HepG2 (cell line): ENCODE results near the gene ANKRD66. TPM values are rescaled to one million over a fixed set of nuclear protein-coding genes. Genes with fewer than 3 reads are reported as not detected.

Source experiments
- ATAC-seq: fragments of 200-7000 bp; cut with Tn5 transposase; 3 replicates; pipeline ENCODE4 v1.9.1; 2020; ENCODE audit warnings: mild to moderate bottlenecking, moderate library complexity
- BruUV-seq: library from RNA; stranded (reverse); fragments of 400-500 nt; replicated peaks from 2 replicates; lab custom pipeline; 2021; lab: Mats Ljungman, UMichigan
- CTCF ChIA-PET: fragments of 300-600 bp; formaldehyde crosslinking; extraction: SDS; loops from one replicate; lab custom pipeline; 2021; ENCODE audit warnings: low total read pairs, inconsistent platforms, low intra/inter-chr PET ratio; lab: Yijun Ruan, JAX
- POLR2A ChIA-PET: fragments of 350-600 bp; sonication (Branson Sonifier 250); formaldehyde crosslinking; loops from one replicate; lab custom pipeline; 2020; ENCODE audit warnings: antibody characterized with exemption, inconsistent platforms; lab: Yijun Ruan, JAX
- DNase-seq: peaks from one replicate; pipeline ENCODE4 v3.0.0-alpha.2; 2015; ENCODE audit warnings: low spot score
- FAIRE-seq: peaks from 3 replicates; lab custom pipeline; 2011; peaks lifted over from hg19 to GRCh38; lab: Jason Lieb, UNC
- H2AFZ ChIP-seq: one replicate; pipeline ENCODE4 v1.6.1; 2011; ENCODE audit warnings: low read length, inconsistent platforms
- H3K27ac ChIP-seq: fragments of 300-600 bp; 3 replicates; pipeline ENCODE4 v1.8.0; 2011; ENCODE audit warnings: mixed run types, mild to moderate bottlenecking, mixed read lengths, low read length, inconsistent platforms; ENCODE audit not compliant: insufficient read depth; ENCODE audit errors: extremely low read length
- H3K27me3 ChIP-seq, 2 experiments: fragments of 200-600 bp in 1 of 2; 2 replicates in 1 of 2; 3 replicates in 1 of 2; pipeline versions ENCODE4 v1.6.0 to v1.8.0; 2011; ENCODE audit warnings: low read length in 2 of 2, mild to moderate bottlenecking in 2 of 2, moderate library complexity in 2 of 2, inconsistent platforms in 1 of 2; ENCODE audit not compliant: insufficient read depth in 2 of 2, control insufficient read depth in 1 of 2
- H3K36me3 ChIP-seq, 2 experiments: fragments of 200-600 bp in 1 of 2; replicated peaks in 1 of 2; 2 replicates in 1 of 2; 3 replicates in 1 of 2; pipeline versions ENCODE4 v1.5.1 to v1.8.0; 2011; ENCODE audit warnings: low read length in 2 of 2, inconsistent platforms in 1 of 2; ENCODE audit not compliant: insufficient read depth in 2 of 2, control insufficient read depth in 1 of 2
- H3K4me1 ChIP-seq: 2 replicates; pipeline ENCODE4 v1.5.1; 2012; ENCODE audit warnings: low read length, inconsistent platforms; ENCODE audit not compliant: insufficient read depth
- H3K4me2 ChIP-seq: 2 replicates; pipeline ENCODE4 v1.6.0; 2011; ENCODE audit warnings: low read depth, low read length, inconsistent platforms
- H3K4me3 ChIP-seq, 3 experiments: fragments of 200-600 bp in 1 of 3; sonication (generic), shearing (Covaris generic) in 1 of 3; replicated peaks in 1 of 3; 2 replicates each; pipeline ENCODE4 v1.5.1; 2011 to 2016; ENCODE audit warnings: low read length in 3 of 3, inconsistent platforms in 2 of 3, low read depth in 2 of 3, mild to moderate bottlenecking in 2 of 3, control low read depth in 1 of 3, mixed read lengths in 1 of 3; ENCODE audit not compliant: insufficient read depth in 1 of 3
- H3K79me2 ChIP-seq: one replicate; pipeline ENCODE4 v1.6.1; 2011; ENCODE audit warnings: low read length, inconsistent platforms; ENCODE audit not compliant: insufficient read depth
- H3K9ac ChIP-seq: 2 replicates; pipeline ENCODE4 v1.6.0; 2011; ENCODE audit warnings: mild to moderate bottlenecking, low read depth, low read length, inconsistent platforms; ENCODE audit not compliant: insufficient read depth
- H3K9me3 ChIP-seq: 2 replicates; pipeline ENCODE4 v1.5.1; 2012; ENCODE audit warnings: mild to moderate bottlenecking, low read length
- H4K20me1 ChIP-seq: 2 replicates; pipeline ENCODE4 v1.6.0; 2011; ENCODE audit warnings: inconsistent platforms, mild to moderate bottlenecking, low read length, moderate library complexity; ENCODE audit not compliant: insufficient read depth
- NFAT5 ChIP-seq: sonication (generic); formaldehyde crosslinking; IDR thresholded peaks from 2 replicates; pipeline ENCODE4 v1.4.0; 2020; ENCODE audit warnings: missing genetic modification reagents
- PREB ChIP-seq: sonication (generic); formaldehyde crosslinking; IDR thresholded peaks from 2 replicates; pipeline ENCODE4 v1.4.0; 2020; ENCODE audit warnings: missing genetic modification reagents
- RBM39 ChIP-seq: fragments of 200-400 bp; formaldehyde crosslinking; IDR thresholded peaks from one replicate; pipeline ENCODE4 v1.6.1; 2018; ENCODE audit warnings: antibody characterized with exemption, mild to moderate bottlenecking, low read depth, low read length; ENCODE audit not compliant: poor library complexity, severe bottlenecking
- WGBS: methylation state at CpG from one replicate; pipeline ENCODE4 v1.1.6; 2017; ENCODE audit warnings: low lambda C conversion rate; 5-methylcytosine and 5-hydroxymethylcytosine counted together
- in situ Hi-C: cut with HindIII; loops from 2 replicates; pipeline ENCODE4 v1.10.0; 2017; ENCODE audit warnings: low pct_unique_long_range_greater_than_20kb; ENCODE audit not compliant: extremely low pct_ligation_motif_present
- intact Hi-C: fragments of 100-400 bp; cut with micrococcal nuclease; formaldehyde crosslinking; loops from one replicate; pipeline ENCODE4 v1.10.0; 2022; ENCODE audit not compliant: unreplicated experiment
- polyA plus RNA-seq, 8 experiments: library from polyadenylated mRNA; depleted of rRNA in 3 of 8; stranded (reverse) in 7 of 8; unstranded in 1 of 8; fragments of >200 nt; fragmentation: Illumina TruSeq in 4 of 8; extraction: Trizol in 4 of 8; gene quantifications; 2 replicates each; pipeline versions ENCODE4 v1.2.1 to v1.2.3, GENCODE V29; 2011 to 2016; ENCODE audit warnings: low read depth in 4 of 8, missing spikeins in 1 of 8, mixed read lengths in 1 of 8; ENCODE audit not compliant: insufficient read depth in 1 of 8
- total RNA-seq, 5 experiments: library from RNA; depleted of rRNA; stranded (reverse); fragments of >200 nt; fragmentation: Illumina TruSeq; extraction: Trizol; gene quantifications; 2 replicates each; pipeline ENCODE4 v1.2.3, GENCODE V29; 2016; ENCODE audit warnings: low read depth in 1 of 5

Gene ANKRD66
- total and polyA plus RNA-seq, 2 of the 13 experiments (the other 11 are each of a cell fraction or from before 2014, with no cell fraction given) = not detected

- WGBS = 22% methylated on average over 1 of the region's 1 CpG
- ChIA-PET CTCF (no interaction called here), POLR2A (no interaction called here)
- Histone ChIP-seq H4K20me1 (no peaks in the 10 kb centered on the region), H3K27me3 (no peaks in the 10 kb centered on the region), H3K9ac (no peak overlapping the region), H3K27ac (no peak overlapping the region), H3K4me2 (no peak overlapping the region), H3K4me1 (no peaks in the 10 kb centered on the region), H3K4me3 (no peak overlapping the region), H3K36me3 (no peaks in the 10 kb centered on the region), H3K79me2 (no peaks in the 10 kb centered on the region), H2AFZ (no peak overlapping the region), H3K9me3 (no peaks in the 10 kb centered on the region)
- FAIRE-seq (no peak), ATAC-seq (no peak), DNase-seq (no peak)
- intact Hi-C loops (no loop called here), in situ Hi-C loops (no loop called here)
- no peak for TF ChIP-seq PREB (CRISPR knock-in tag)
- no peak for TF ChIP-seq NFAT5
- no peak for TF ChIP-seq RBM39
- BruUV-seq = no TSS peak
Measured at GRCh38 chr6:46720401-46720800, 26.3 kb upstream of the ANKRD66 start.
